Immature natural killer cell (primary cell): ENCODE measurements around the gene PCNX2. TPM values are rescaled to one million over a fixed set of nuclear protein-coding genes. Genes with fewer than 3 reads are reported as not detected.

ENCODE experiments used
- DNase-seq, 3 donors: peaks; one replicate each; pipeline ENCODE4 v3.0.0; 2022; ENCODE audit warnings: mixed read lengths in 1 of 3
- H3K27ac Mint-ChIP-seq, 6 donors: one replicate each; pipeline ENCODE4 v1.8.0; 2020; ENCODE audit warnings: mixed read lengths in 6 of 6, mild to moderate bottlenecking in 5 of 6, inconsistent platforms in 4 of 6, moderate library complexity in 3 of 6
- H3K27me3 Mint-ChIP-seq, 3 donors: one replicate each; pipeline ENCODE4 v1.8.0; 2020 to 2021; ENCODE audit warnings: low read depth in 3 of 3, mild to moderate bottlenecking in 3 of 3, mixed read lengths in 3 of 3, moderate library complexity in 3 of 3, inconsistent platforms in 1 of 3
- H3K36me3 Mint-ChIP-seq, 3 donors: one replicate each; pipeline ENCODE4 v1.8.0; 2020; ENCODE audit warnings: mixed read lengths in 3 of 3, inconsistent platforms in 2 of 3, mild to moderate bottlenecking in 2 of 3
- H3K4me1 Mint-ChIP-seq, 2 donors: one replicate each; pipeline ENCODE4 v1.8.0; 2020; ENCODE audit warnings: inconsistent platforms in 2 of 2, mild to moderate bottlenecking in 2 of 2, mixed read lengths in 2 of 2, moderate library complexity in 1 of 2
- H3K4me3 Mint-ChIP-seq, 5 donors: one replicate each; pipeline ENCODE4 v1.8.0; 2020; ENCODE audit warnings: mild to moderate bottlenecking in 5 of 5, mixed read lengths in 5 of 5, inconsistent platforms in 3 of 5, moderate library complexity in 3 of 5
- H3K9me3 Mint-ChIP-seq, 6 donors: one replicate each; pipeline ENCODE4 v1.8.0; 2020; ENCODE audit warnings: mild to moderate bottlenecking in 6 of 6, mixed read lengths in 6 of 6, inconsistent platforms in 4 of 6, moderate library complexity in 3 of 6
- polyA plus RNA-seq, 3 donors: library from polyadenylated mRNA; unstranded; fragments of 300-500 nt; fragmentation: Illumina TruSeq; gene quantifications; one replicate each; pipeline ENCODE4 v1.2.3, GENCODE V29; 2021

The PCNX2 gene
- polyA plus RNA-seq, 3 donors from 2014 or later = 1.1 to 2.6 TPM; not detected in 1

GRCh38 chr1:233244183-233244582, 51.3 kb downstream of the PCNX2 start:
- H3K27me3 Mint-ChIP-seq = peaks cover 0 to 3% (median 0%) of the 10 kb centered on the region in 3 donors

GRCh38 chr1:233242827-233243483, 52.6 kb downstream of the PCNX2 start:
- Mint-ChIP-seq H3K4me3 (no peak overlapping the region), H3K36me3 (peaks cover 4 to 5% (median 5%) of the 10 kb centered on the region in 3 donors), H3K9me3 (peaks cover 0 to 2% (median 0%) of the 10 kb centered on the region in 6 donors), H3K27me3 (peaks cover 0 to 3% (median 0%) of the 10 kb centered on the region in 3 donors), H3K27ac (no peak overlapping the region), H3K4me1 (peaks cover 6 to 7% of the 10 kb centered on the region in 2 donors)
- no peak for DNase-seq

More at GRCh38 chr1:233244183-233244582, 51.3 kb downstream of the PCNX2 start:
- peaks cover 0 to 2% (median 0%) of the 10 kb centered on the region in 6 donors for H3K9me3 Mint-ChIP-seq
- H3K4me1 Mint-ChIP-seq = peaks cover 6 to 7% of the 10 kb centered on the region in 2 donors
- DNase-seq = no peak
- H3K27ac Mint-ChIP-seq = no peak overlapping the region
- H3K36me3 Mint-ChIP-seq = peaks cover 4 to 15% (median 8%) of the 10 kb centered on the region in 3 donors
- no peak overlapping the region for H3K4me3 Mint-ChIP-seq

GRCh38 chr1:233241759-233242158, 53.8 kb downstream of the PCNX2 start:
- peaks cover 0 to 2% (median 0%) of the 10 kb centered on the region in 6 donors for H3K9me3 Mint-ChIP-seq
- H3K4me1 Mint-ChIP-seq = peaks cover 6 to 7% of the 10 kb centered on the region in 2 donors
- H3K4me3 Mint-ChIP-seq = no peak overlapping the region
- H3K27me3 Mint-ChIP-seq = peaks cover 0 to 3% (median 0%) of the 10 kb centered on the region in 3 donors
- H3K27ac Mint-ChIP-seq = no peak overlapping the region
- peaks cover 0 to 4% (median 4%) of the 10 kb centered on the region in 3 donors for H3K36me3 Mint-ChIP-seq
- no peak for DNase-seq

- H3K9me3 Mint-ChIP-seq = peaks cover 0 to 2% (median 0%) of the 10 kb centered on the region in 6 donors
- H3K4me1 Mint-ChIP-seq = peaks cover 6 to 7% of the 10 kb centered on the region in 2 donors
- peaks cover 0 to 12% (median 6%) of the 10 kb centered on the region in 3 donors for H3K36me3 Mint-ChIP-seq
- peaks cover 0 to 3% (median 0%) of the 10 kb centered on the region in 3 donors for H3K27me3 Mint-ChIP-seq
- DNase-seq = peak in 1 of 3 donors; percentile 5
- H3K27ac Mint-ChIP-seq = no peak overlapping the region
- H3K4me3 Mint-ChIP-seq = no peak overlapping the region
Observed at GRCh38 chr1:233240829-233241682, 54.5 kb downstream of the PCNX2 start.

GRCh38 chr1:233240371-233240770, 55.2 kb downstream of the PCNX2 start:
- DNase-seq = no peak
- H3K9me3 Mint-ChIP-seq = peaks cover 0 to 2% (median 0%) of the 10 kb centered on the region in 6 donors
- peaks cover 0 to 13% (median 8%) of the 10 kb centered on the region in 3 donors for H3K36me3 Mint-ChIP-seq
- H3K4me1 Mint-ChIP-seq = peaks cover 6% of the 10 kb centered on the region in 2 donors
- no peak overlapping the region for H3K4me3 Mint-ChIP-seq
- no peak overlapping the region for H3K27ac Mint-ChIP-seq
- peaks cover 0 to 3% (median 0%) of the 10 kb centered on the region in 3 donors for H3K27me3 Mint-ChIP-seq

GRCh38 chr1:233238884-233239431, 56.6 kb downstream of the PCNX2 start:
- no peak overlapping the region for H3K4me3 Mint-ChIP-seq
- H3K27me3 Mint-ChIP-seq = peaks cover 0 to 3% (median 0%) of the 10 kb centered on the region in 3 donors
- H3K27ac Mint-ChIP-seq = no peak overlapping the region
- H3K36me3 Mint-ChIP-seq = peaks cover 0 to 10% (median 5%) of the 10 kb centered on the region in 3 donors
- no peaks in the 10 kb centered on the region for H3K9me3 Mint-ChIP-seq
- no peaks in the 10 kb centered on the region for H3K4me1 Mint-ChIP-seq
- DNase-seq = no peak

GRCh38 chr1:233237647-233238046, 57.9 kb downstream of the PCNX2 start:
- Mint-ChIP-seq H3K27me3 (peaks cover 0 to 3% (median 3%) of the 10 kb centered on the region in 3 donors), H3K27ac (no peak overlapping the region), H3K9me3 (no peaks in the 10 kb centered on the region), H3K36me3 (peaks cover 0 to 10% (median 5%) of the 10 kb centered on the region in 3 donors), H3K4me1 (no peaks in the 10 kb centered on the region), H3K4me3 (no peak overlapping the region)
- DNase-seq = no peak

- H3K27ac Mint-ChIP-seq = no peak overlapping the region
Observed at GRCh38 chr1:233233508-233234040, 62.0 kb downstream of the PCNX2 start.

GRCh38 chr1:233230011-233230410, 65.5 kb downstream of the PCNX2 start:
- H3K27ac Mint-ChIP-seq = no peak overlapping the region
- H3K36me3 Mint-ChIP-seq = peaks cover 0 to 5% (median 0%) of the 10 kb centered on the region in 3 donors

More at GRCh38 chr1:233233508-233234040, 62.0 kb downstream of the PCNX2 start:
- Mint-ChIP-seq H3K36me3 (peaks cover 0 to 10% (median 5%) of the 10 kb centered on the region in 3 donors), H3K9me3 (no peaks in the 10 kb centered on the region), H3K4me1 (no peaks in the 10 kb centered on the region), H3K27me3 (peaks cover 0 to 3% (median 0%) of the 10 kb centered on the region in 3 donors), H3K4me3 (no peak overlapping the region)
- no peak for DNase-seq

GRCh38 chr1:233229288-233229687, 66.2 kb downstream of the PCNX2 start:
- H3K36me3 Mint-ChIP-seq = peaks cover 0 to 5% (median 0%) of the 10 kb centered on the region in 3 donors
- H3K4me1 Mint-ChIP-seq = peaks cover 0 to 2% of the 10 kb centered on the region in 2 donors
- DNase-seq = no peak

More at GRCh38 chr1:233230011-233230410, 65.5 kb downstream of the PCNX2 start:
- DNase-seq = no peak
- no peak overlapping the region for H3K4me3 Mint-ChIP-seq
- H3K4me1 Mint-ChIP-seq = peaks cover 0 to 2% of the 10 kb centered on the region in 2 donors
- H3K27me3 Mint-ChIP-seq = peaks cover 0 to 3% (median 0%) of the 10 kb centered on the region in 3 donors
- H3K9me3 Mint-ChIP-seq = no peaks in the 10 kb centered on the region

GRCh38 chr1:233227930-233228465, 67.5 kb downstream of the PCNX2 start:
- H3K4me3 Mint-ChIP-seq = no peak overlapping the region
- no peaks in the 10 kb centered on the region for H3K27me3 Mint-ChIP-seq
- no peak overlapping the region for H3K27ac Mint-ChIP-seq
- peaks cover 0 to 5% (median 0%) of the 10 kb centered on the region in 3 donors for H3K36me3 Mint-ChIP-seq
- no peak for DNase-seq
- H3K4me1 Mint-ChIP-seq = peaks cover 0 to 2% of the 10 kb centered on the region in 2 donors
- H3K9me3 Mint-ChIP-seq = no peaks in the 10 kb centered on the region

More at GRCh38 chr1:233229288-233229687, 66.2 kb downstream of the PCNX2 start:
- H3K4me3 Mint-ChIP-seq = no peak overlapping the region
- H3K9me3 Mint-ChIP-seq = no peaks in the 10 kb centered on the region
- peaks cover 0 to 3% (median 0%) of the 10 kb centered on the region in 3 donors for H3K27me3 Mint-ChIP-seq
- no peak overlapping the region for H3K27ac Mint-ChIP-seq

- no peaks in the 10 kb centered on the region for H3K9me3 Mint-ChIP-seq
- no peaks in the 10 kb centered on the region for H3K27me3 Mint-ChIP-seq
- H3K27ac Mint-ChIP-seq = no peak overlapping the region
Observed at GRCh38 chr1:233224311-233224710, 71.2 kb downstream of the PCNX2 start.

GRCh38 chr1:233217832-233218231, 77.7 kb downstream of the PCNX2 start:
- Mint-ChIP-seq H3K27me3 (no peaks in the 10 kb centered on the region), H3K27ac (no peak overlapping the region), H3K9me3 (no peaks in the 10 kb centered on the region), H3K4me1 (no peaks in the 10 kb centered on the region), H3K36me3 (peaks cover 0 to 8% (median 4%) of the 10 kb centered on the region in 3 donors), H3K4me3 (no peak overlapping the region)
- DNase-seq = no peak

More at GRCh38 chr1:233224311-233224710, 71.2 kb downstream of the PCNX2 start:
- H3K4me1 Mint-ChIP-seq = peaks cover 0 to 2% of the 10 kb centered on the region in 2 donors
- H3K4me3 Mint-ChIP-seq = no peak overlapping the region
- DNase-seq = no peak
- peaks cover 4 to 8% (median 5%) of the 10 kb centered on the region in 3 donors for H3K36me3 Mint-ChIP-seq
